ENCODE data around the gene EDRF1.

EDRF1 gene

DNA sequence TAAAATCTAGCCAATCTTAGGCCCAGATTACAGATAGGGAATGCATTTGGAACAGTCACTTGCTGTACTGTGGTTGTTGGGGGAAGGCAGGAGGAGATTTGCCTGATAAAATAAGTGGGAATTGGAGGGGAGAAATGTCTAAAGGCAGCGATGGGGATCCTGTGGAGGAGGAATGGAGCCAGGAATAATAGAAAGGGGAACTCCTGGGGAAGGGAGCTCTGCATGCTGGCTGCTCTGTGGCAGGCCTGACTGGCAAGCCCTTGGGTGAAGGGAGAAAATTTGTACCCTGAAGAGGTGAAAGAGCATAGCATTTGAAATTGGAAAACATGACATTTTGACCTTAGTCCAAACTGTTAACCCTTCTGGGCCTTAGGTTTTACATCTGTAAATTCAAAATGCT lies 42.5 kb downstream of the EDRF1 start:
- no peak for DNase-seq (ENCODE audit: low spot score)
- FAIRE-seq: no peak

DNA sequence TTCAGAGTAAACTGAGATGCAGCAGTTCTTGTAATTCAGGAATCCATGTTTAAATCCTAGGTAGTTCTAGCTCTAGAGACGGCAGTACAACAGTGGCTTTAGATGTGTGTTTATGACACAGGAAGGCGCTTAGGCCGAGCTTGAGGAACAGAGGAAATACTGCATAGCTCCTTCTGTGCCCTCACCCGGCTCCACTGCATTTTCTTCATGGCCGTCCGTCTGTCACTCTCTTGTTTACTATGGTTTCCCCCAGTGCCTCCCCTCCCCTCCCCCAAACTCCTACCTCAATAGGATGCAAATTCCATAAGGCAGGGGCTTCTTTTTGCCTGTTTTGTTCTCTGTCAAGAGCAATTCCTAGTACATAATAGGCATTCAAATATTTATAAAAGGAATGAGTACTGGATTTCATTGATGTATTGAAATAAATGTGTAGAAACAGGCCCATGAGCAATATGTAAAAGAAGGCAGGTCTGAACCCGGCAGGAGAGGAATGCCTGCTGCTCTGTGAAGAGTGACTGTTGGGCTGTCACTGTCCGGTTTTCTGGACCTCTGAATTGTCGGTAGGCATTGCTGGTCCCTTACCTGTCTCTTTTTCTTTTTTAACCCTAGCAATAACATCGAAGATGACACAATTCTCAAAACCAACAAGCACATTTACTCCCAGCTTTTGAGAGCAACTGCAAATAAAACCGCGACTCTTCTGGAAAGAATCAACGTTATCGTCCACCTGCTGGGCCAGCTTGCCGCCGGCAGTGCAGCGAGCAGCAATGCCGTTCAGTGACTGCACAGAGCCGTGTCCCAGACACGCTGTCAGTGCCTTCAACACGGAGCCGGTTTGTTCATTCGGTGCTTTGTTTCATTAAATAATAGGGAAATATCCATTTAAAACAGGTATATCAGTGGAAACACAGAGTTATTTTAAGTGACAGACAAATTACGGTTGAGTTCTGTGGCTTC lies 43.5 kb downstream of the EDRF1 start:
- DNase-seq (ENCODE audit: low spot score): no peak
- FAIRE-seq: no peak

DNA sequence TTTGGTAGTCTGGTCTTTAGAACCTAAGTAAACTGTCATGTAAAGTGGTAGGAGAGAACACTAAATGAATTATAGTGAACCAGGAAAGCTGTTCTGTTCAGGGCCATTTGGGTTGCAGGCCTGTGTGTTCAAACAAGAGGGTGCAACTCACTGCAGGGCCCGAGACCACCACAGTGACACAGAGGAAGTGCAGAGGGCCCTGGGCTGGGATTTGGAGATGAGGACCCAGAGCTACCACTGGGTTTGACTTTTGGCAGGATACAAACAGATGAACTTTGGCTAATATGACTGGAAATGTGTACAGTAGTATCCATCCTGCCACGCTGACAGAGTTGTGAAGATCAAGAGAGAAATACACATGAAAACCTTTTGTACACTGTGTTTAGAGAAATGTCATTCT lies 46.3 kb downstream of the EDRF1 start:
- DNase-seq (ENCODE audit: low spot score) (no peak), FAIRE-seq (no peak)

DNA sequence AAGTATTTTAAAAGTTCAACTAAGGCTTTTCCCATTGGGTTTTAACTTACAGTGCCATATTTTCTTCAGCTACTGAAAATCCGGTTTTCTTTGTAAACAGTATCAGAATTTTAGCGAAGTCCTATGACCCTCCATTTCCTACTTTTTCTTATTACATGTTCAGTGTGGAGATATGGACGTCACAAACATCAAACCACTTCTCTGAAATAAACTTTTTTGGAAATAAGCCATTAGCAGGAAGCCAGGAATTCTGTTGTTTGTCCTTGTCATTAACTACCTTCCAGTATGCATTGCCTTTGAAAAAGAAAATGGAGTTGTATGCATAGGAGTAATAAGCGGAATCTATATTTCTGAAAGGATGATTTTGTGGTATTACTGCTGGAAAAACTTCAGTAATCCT lies 47.0 kb downstream of the EDRF1 start:
- FAIRE-seq: no peak
- DNase-seq (ENCODE audit: low spot score): no peak

DNA sequence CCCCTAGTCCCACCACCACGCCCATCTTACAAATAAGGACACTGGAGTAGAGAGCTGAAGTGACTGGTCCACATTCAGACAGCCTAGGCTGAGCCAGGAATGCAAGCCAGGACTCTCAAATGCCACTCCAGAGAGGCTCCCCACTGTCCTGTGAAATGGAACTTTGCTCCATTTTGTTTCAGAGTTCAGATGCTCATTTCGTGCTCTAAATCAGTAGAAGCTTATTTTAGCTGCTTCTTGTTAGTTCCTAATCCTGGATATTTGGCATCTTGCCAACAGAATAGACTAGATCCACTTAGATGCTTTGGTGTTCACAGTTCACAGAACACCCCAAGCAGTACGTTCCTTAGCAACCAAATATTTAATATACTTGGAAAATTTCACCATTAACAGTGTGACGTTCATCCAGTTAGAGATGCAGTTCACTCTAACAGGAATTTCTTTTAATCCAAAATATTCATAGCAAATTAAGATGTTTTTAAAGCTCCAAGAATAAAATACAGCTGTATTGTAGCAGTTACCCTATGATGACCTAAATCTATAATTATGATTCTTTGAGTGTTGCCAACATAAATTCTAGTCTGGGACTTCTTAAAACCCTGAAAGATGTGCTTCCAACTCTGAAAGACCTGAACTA lies 48.8 kb downstream of the EDRF1 start:
- no peak for FAIRE-seq

DNA sequence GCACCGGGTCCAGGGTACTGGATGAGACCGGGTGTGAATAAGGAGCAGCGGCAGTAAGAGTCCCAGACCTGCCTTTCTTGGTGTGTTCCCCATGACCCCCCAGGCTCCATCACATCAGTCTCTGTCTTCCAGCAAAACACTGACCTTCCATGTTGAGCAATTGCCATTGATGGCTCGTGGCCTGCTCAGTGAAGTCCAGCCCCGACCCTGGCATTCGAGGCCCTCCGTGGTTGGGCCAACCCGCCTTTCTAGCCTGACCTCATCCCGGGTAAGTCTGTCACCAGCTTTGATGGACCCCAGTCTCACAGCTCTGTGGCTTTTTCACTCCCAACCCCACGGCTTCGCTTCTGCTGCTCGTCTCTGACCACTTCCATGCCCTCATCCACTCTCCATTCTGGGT lies 49.7 kb downstream of the EDRF1 start:
- FAIRE-seq: no peak
- no peak for DNase-seq (ENCODE audit: low spot score)

More for the DNA sequence above, 48.8 kb downstream of the EDRF1 start:
- DNase-seq (ENCODE audit: low spot score): no peak

DNA sequence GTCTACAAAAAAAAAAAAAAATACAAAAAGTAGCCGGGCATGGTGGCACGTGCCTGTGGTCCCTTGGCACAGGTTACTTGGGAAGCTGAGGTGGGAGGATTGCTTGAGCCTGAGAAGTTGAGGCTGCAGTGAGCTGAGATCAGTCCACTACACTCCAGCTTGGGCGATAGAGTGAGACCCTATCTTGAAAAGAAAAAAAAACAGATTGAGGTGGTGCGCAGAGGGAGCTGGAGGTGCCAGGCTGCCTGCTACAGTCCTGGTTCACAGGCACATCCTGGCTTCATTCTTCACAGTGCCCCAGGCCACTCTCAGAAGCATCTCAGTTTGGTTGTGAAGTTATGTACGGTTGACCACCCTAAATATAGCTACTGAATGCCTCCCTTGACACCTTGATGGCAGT lies 51.3 kb downstream of the EDRF1 start:
- FAIRE-seq (no peak), DNase-seq (ENCODE audit: low spot score) (no peak)

DNA sequence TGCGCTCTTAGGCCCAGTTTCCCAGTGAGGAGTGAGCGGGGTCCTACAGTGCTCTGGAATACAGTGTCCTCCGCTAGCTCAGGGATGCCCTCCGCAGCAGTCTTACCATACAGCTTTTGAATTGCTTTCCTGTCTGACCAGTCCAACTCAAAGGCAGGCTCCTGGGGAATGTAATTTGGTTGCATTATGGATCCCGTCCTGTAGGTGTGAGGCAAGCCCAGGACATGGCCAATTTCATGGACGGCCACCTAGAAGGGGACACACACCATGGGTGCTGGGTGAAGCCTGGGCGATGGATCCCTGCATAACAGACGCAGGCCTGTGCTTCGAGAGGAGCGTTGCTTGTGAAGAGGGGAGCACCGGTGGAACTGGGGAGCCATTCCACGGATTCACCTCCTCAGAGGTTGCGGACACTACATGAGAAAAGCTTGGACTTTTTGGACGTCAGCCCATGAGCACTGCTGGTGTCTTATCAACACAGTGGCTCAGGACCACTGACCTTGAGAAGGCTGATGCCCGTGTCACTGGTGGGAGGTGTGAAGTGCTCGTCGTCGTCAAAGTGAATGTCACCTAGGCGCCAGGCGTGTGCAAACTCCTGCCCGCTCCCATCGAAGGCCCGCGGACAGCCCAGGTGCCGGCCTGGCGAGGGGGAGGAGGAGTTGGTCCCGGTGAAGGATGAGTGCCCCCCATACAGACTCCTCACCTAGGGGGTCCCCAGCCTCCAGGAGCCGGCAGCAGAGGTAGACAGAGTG lies 52.8 kb downstream of the EDRF1 start:
- no peak for DNase-seq (ENCODE audit: low spot score)
- no peak for FAIRE-seq

DNA sequence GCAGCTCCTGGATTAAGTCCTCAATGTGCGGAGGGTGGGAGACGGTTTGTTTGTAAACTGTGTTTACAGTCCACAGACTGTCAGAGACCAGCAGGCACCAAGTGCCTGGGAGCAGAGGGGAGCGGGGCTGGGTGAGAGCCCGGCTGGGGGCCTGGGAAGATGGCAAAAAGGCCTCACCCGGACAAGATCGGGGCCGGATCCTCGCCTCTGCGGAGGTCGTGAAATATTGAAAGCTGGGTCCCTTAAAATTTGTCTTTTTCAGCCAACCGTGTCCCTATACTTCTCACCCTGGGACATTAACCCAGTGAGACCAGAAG lies 53.3 kb downstream of the EDRF1 start:
- DNase-seq (ENCODE audit: low spot score) (no peak), FAIRE-seq (no peak)

DNA sequence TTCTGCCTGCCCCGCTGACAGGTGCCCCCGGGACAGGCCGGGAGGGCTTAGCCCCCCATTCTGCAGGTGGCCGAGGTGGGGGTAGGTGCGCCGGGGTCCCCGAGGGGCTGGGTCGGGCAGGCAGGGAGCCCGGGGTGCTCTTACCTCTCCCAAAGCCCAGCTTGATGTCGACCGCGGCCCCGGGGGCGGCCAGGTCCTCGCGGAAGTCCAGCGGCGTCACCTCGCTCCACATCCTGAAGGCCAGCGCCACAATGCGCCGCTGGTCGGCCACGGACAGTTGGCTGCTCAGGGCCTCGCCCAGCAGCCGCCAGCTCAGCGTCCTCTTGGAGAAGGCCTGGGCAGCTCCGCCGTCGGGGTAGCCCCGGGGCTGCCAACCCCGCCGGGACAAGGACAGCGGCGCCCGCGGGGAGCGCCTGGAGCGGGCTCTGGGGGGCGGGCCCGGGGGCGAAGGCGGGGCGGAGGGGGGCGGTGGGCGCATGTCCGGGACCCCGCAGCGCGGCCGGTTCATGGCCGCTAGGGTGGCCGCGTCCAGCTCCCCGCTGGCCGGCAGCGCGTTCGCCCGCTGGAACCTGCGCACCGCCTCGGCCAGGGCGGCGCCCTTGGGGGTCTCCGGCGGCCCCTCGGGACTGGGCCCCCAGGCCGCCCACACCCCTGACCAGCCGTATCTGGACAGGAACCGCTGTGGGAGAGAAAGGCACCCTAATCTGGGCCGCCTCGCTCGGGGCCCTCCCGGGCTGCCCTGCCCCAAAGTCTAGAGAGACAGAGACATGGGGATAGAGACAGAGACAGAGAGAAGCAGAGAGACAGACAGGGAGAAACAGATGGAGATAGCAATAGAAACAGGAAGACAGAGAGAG lies 54.4 kb downstream of the EDRF1 start:
- FAIRE-seq (no peak), DNase-seq (ENCODE audit: low spot score) (no peak)

DNA sequence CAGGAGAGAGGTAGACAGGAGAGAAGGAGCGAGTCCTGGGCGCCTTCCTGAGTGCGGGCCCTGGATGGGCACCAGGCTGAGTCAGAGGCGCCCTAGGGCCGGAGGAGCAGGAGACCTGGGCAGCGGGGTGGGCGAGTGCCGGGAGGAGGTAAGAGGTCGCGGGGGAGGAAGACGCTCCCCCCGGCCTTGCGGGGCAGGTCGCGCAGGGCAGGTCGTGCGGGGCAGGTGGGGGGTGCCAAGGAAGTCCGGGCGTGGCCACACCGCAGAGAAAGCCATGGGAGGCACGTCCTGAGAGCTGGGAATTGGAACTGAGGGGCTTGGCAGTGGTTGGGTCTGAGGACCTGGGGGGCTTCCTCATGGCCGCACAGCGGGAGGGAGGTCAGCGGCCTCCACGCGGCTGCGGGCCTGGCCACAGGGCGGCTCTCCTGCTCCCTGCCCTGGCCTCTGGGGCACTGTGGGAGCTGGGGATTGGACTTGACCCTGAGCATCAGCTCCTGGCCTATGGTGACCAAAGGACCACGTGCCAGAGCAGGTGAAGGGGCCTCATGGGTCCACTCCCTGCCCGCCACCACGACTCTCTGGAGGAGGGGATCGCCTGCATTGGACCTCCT lies 55.2 kb downstream of the EDRF1 start:
- DNase-seq (ENCODE audit: low spot score) (no peak), FAIRE-seq (no peak)

DNA sequence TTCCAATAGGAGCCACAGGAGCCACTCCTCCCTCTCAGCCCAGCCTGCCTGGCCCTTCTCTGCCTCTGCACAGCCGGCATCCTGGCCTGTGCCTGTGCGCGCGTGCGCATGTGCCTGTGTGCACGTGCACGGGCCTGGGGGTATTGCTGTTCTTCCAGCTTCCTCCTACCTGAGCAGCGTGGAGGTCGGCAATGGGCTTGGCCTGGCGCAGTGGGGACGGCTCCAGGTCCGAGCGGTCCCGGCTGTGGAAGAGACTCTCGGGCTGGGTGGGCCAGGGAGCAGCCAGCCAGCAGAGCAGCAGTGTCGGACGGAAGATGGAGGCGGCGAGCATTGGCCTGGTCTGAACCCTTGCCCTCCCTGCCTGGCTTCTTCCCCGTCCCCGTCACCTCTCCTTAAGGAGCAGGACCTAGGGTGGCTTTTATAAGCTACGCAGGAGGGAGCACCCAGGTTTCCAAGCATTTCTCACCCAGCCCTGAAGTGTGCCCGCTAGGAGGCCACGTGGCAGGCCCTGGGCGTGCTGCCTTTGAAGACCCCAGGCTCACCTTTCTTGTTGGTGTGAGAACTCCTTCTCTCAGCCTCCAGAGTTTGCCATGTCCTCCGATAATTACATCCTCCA lies 56.1 kb downstream of the EDRF1 start, which contains the start of gene MMP21:
Gene MMP21, minus strand, starts transcription at position 331 of the 616 bp plus-strand sequence. Its CDS starts 0 bp downstream, at position 331.
- FAIRE-seq (no peak), DNase-seq (ENCODE audit: low spot score) (no peak)

DNA sequence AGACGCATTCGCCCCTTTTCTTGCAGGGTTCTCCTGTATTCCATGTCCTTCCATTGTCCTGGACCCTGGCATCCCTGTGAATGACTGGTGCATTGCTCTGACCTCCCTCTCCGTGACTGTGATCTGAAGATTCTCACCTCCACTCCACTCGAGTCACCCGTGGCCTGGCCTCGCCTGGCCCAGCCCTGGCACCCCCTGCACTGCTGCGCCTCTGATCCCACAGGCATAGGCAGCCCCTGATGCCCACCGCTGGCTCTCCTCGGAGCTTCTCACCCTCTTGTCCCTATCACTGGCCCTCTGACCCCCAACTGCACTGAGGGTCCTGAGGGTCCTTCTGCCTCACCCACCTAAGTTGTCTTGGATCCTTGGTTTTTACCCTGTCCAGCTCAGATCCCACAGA lies 58.3 kb downstream of the EDRF1 start:
- DNase-seq (ENCODE audit: low spot score): no peak
- no peak for FAIRE-seq

DNA sequence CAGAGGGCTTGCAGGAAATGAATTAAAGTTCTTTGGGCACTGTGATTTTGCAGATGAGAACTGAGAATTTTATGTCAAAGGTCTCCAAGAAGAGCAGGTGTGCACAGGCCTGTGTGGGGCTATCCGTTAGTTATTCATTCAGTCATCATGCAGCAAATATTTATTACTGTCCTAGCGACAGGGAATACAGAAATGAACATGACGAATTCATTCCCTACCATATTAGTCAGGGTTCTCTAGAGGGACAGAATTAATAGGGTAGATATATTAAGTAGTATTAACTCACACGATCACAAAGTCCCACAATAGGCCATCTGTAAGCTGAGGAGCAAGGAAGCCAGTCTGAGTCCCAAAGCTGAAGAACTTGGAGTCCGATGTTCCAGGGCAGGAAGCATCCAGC lies 59.0 kb downstream of the EDRF1 start:
- DNase-seq (ENCODE audit: low spot score) (no peak), FAIRE-seq (no peak)

DNA sequence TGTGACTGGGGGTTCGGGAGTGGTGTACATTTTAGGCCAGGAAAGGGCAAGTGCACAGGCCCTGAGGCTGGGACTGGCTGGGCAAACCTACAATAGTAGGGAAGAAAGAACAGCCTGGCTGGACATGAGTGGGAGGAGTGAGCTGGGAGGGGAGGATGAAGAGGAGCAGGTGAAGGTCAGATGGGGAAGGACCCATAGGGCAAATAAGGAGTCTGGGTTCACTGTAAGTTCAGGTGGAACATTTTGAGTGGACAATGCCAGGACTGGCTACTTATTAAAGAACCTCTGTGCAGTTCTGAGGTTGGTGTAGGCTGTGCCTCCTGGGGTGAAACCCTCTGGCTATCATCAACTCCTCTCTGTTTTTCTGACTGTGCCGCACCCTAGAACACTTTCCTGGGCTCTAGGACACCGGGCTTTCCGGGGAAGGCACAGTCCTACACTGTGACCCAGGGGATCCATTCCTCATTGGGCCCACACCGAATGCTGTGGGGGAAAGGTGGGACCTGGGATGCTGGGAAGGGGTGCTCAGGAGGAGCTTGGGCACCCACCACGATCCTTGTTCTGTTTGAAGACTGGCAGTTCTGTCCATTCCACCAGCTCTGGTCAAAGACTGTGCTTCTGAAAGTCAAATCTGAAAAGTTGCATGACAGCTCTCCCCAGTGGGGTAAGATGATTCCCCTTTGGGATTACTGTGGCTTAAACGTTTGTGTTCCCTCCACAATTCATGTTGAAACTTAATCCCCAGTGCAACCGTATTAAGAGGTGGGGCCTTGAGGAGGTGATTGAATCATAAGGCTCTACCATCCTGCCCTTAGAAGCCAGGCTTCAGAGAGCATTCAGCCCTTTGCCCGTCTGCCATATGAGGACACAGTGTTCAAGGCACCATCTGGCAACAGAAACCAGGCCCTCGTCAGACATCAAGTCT lies 60.2 kb downstream of the EDRF1 start:
- no peak for DNase-seq (ENCODE audit: low spot score)
- FAIRE-seq: no peak

DNA sequence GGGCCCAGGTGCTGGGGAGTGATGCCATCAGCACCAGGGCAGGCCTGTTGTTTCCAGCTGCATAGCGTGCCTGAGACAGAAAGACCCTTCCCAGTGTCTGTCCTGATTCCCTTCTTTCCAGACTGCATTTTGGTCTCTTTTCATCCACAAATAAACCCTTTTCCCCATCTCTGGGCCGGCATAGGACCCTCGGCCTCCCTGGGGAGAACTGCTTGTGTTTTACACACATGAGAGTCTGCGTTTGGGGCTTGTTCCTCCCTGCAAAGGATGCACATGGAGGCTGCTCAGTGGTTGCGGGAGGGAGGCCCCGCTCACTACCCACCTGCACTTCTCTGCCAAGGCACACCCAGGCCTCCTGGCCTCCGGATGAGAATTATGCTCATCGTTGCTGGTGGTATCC lies 61.9 kb downstream of the EDRF1 start:
- FAIRE-seq (no peak), DNase-seq (ENCODE audit: low spot score) (no peak)

DNA sequence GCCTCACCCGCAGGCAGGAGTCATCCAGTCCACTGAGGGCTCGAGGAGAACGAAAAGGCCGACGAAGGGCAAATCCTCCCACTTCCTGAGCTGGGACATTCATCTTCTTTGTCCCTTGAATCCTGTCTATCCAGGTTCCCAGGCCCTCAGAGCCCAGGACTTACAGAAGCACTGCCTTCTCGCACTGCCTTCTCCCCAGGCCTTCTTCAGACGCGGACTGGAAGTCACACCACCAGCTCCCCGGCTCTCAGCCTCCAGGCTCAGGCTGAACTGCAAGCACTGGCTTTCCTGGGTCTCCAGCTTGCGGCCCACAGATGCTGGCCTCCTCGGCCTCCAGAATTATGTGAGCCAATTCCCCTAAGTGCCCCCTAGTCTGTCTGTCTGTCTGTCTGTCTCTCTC lies 62.5 kb downstream of the EDRF1 start:
- DNase-seq (ENCODE audit: low spot score): no peak
- no peak for FAIRE-seq

DNA sequence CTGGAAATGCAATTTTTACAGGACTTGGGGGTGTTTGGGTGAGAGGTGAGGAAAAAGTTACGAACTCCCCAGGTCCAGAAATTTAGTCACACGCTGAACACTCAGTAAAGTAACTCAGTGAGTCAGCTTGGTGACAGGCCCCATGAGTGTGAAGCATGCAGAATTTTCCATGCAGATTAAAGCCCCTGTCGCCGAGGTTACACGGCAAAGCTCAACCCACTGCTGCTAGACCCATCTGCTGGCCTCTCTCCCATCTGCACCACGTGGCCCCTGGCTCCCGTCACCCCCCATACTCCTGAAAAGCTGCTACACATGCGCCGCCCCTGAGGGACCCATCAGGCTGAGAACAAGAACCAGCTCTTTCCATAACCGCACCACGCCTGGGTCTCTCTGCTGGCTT lies 63.1 kb downstream of the EDRF1 start:
- FAIRE-seq: no peak

DNA sequence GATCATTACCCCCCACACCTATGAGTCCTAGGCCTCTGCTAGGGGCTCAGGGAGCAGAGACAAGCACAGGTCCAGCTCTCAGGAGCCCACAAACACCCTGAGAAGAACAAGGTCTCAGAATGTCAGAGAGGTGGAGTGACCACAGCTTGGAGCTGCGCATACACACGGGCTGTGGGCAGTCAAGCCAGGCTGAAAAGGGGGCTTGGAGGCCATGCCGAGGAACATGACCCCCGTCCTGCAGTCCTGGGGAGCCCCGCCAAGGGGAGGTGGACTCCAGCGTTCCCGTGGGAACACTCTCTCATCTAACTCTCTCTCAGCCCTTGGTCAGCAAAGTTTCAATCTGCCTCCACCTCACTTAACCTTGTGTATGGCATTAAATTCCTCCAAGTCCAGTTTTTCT lies 63.9 kb downstream of the EDRF1 start:
- DNase-seq (ENCODE audit: low spot score) (no peak), FAIRE-seq (no peak)

More for the DNA sequence above, 63.1 kb downstream of the EDRF1 start:
- no peak for DNase-seq (ENCODE audit: low spot score)

All from RCC 7860 (cell line).